ENCODE results near the gene HLA-DMA. TPM values are rescaled to one million over a fixed set of nuclear protein-coding genes. Genes with fewer than 3 reads are reported as not detected.

HLA-DMA gene
- total and polyA plus RNA-seq, 2 of the 4 experiments (the other 2 are of a cell fraction) = 2.3 to 8.3 TPM

- no peak overlapping the region for H2BK5ac ChIP-seq (ENCODE audit: low read depth, low read length, poor library complexity, severe bottlenecking)
- in situ Hi-C loops (cut with MboI; ENCODE audit: low sequenced_read_pairs) (no loop called here), dilution Hi-C loops (cut with HindIII; ENCODE audit: low sequenced_read_pairs, unreplicated experiment) (no loop called here), intact Hi-C loops (cut with micrococcal nuclease) (loop anchor here (1.0 kb wide), 3 partner anchors 32 to 100 kb away; partner anchors contain the start of gene HLA-DMA)
- no peak overlapping the region for H4K5ac ChIP-seq (ENCODE audit: low read depth, low read length)
- ChIA-PET CTCF (interaction anchor here (0.6 to 3.4 kb wide), 28 partner anchors 9 to 164 kb away, joined by 3 to 29 read pairs (median 4); partner anchors contain the start of gene HLA-DMA), POLR2A (ENCODE audit: unreplicated experiment) (interaction anchor here (0.6 to 2.8 kb wide), 6 partner anchors 10 to 100 kb away, joined by 3 to 27 read pairs (median 4); no protein-coding TSS in a partner anchor)
- H2BK20ac ChIP-seq (ENCODE audit: low read depth, low read length) = no peak overlapping the region
- peak; percentile 75 for ATAC-seq (ENCODE audit: low read depth)
- no peak overlapping the region for H2AK5ac ChIP-seq (ENCODE audit: low read depth, low read length)
- BruUV-seq (replicated peaks) = no TSS peak
- H3K4ac ChIP-seq (ENCODE audit: low read depth, low read length) = no peak overlapping the region
- H2AFZ ChIP-seq (replicated peaks; ENCODE audit: low read length, poor library complexity) = no peak overlapping the region
- H2AK9ac ChIP-seq (replicated peaks; ENCODE audit: low read depth, low read length, poor library complexity) = peak overlapping the region; percentile 37
- H3K9me1 ChIP-seq (ENCODE audit: insufficient read depth, low read length) = peaks cover 5% of the 10 kb centered on the region; the same call in 1 of the 2 replicates
- H4K91ac ChIP-seq (ENCODE audit: insufficient read depth, low read depth, low read length) = no peak overlapping the region
- peaks cover 11% of the 10 kb centered on the region for H3K27me3 ChIP-seq (ENCODE audit: control insufficient read depth, insufficient read depth, low read length)
- DNase-seq = peak; percentile 79
- H4K8ac ChIP-seq (ENCODE audit: low read depth in 2 of 2, low read length in 2 of 2) = no peak overlapping the region
- no peak overlapping the region for H3K18ac ChIP-seq (ENCODE audit: low read depth, low read length)
- no peak overlapping the region for H3K56ac ChIP-seq (ENCODE audit: extremely low read depth, insufficient read depth, low read length)
- H3K9ac ChIP-seq (ENCODE audit: low read depth, low read length) = no peak overlapping the region
- H3K79me1 ChIP-seq (ENCODE audit: low read depth in 1 of 2, low read length in 2 of 2) = peaks cover 8 to 16% of the 10 kb centered on the region in 2 experiments
- no peaks in the 10 kb centered on the region for H3K4me1 ChIP-seq (ENCODE audit: control insufficient read depth, insufficient read depth, low read length)
- H3K9me3 ChIP-seq (ENCODE audit: control insufficient read depth, insufficient read depth, low read length) = no peaks in the 10 kb centered on the region
- no peak overlapping the region for H3K4me3 ChIP-seq (ENCODE audit: insufficient read depth, low read depth, low read length)
- H2BK15ac ChIP-seq (ENCODE audit: low read depth, low read length) = no peak overlapping the region
- H3K36me3 ChIP-seq (ENCODE audit: control insufficient read depth, insufficient read depth, low read length) = peaks cover 19% of the 10 kb centered on the region
- H2BK120ac ChIP-seq (ENCODE audit: low read depth, low read length) = no peak overlapping the region
- H3K4me2 ChIP-seq (ENCODE audit: low read depth, low read length) = no peak overlapping the region
- H4K20me1 ChIP-seq (ENCODE audit: insufficient read depth, low read length) = peaks cover 48% of the 10 kb centered on the region
- WGBS, 2 experiments (ENCODE audit: extremely low coverage in 2 of 2, insufficient read length in 1 of 2) = 50% methylated on average over 2 of the region's 9 CpGs; no CpG with 5 or more reads in 1 of the 2 experiments
- 0 out of 2 replicates have a peak overlapping the region, but pooled peaks have one; percentile 4 for H3K23ac ChIP-seq (ENCODE audit: low read depth, low read length)
- no peak overlapping the region for H3K27ac ChIP-seq (ENCODE audit: insufficient read depth, low read length)
- H3K14ac ChIP-seq (replicated peaks; ENCODE audit: low read depth, low read length) = no peak overlapping the region
- peak; percentile 28; the same call in 1 of the 2 replicates for TF ChIP-seq MAZ (IDR thresholded peaks at IDR 0.05; ENCODE audit: borderline replicate concordance, low read depth, low read length)
- no peak for TF ChIP-seq POLR2A (IDR thresholded peaks at IDR 0.05; ENCODE audit: low read depth, low read length)
- no peak for TF ChIP-seq ELK1 (IDR thresholded peaks at IDR 0.05; ENCODE audit: borderline replicate concordance, low read depth, low read length)
- TF ChIP-seq RAD21 (IDR thresholded peaks at IDR 0.05; ENCODE audit: low read length) = peak; percentile 97
- no peak for TF ChIP-seq BHLHE40 (IDR thresholded peaks at IDR 0.05; ENCODE audit: low read depth, low read length)
- TF ChIP-seq NFE2L2 (IDR thresholded peaks at IDR 0.05; ENCODE audit: low read depth, low read length) = no peak
- TF ChIP-seq CEBPB (IDR thresholded peaks at IDR 0.05; ENCODE audit: low read depth, low read length) = no peak
- TF ChIP-seq SMC3 (IDR thresholded peaks at IDR 0.05; ENCODE audit: low read depth, low read length) = peak; percentile 92
- no peak for TF ChIP-seq CHD1 (IDR thresholded peaks at IDR 0.05; ENCODE audit: low read depth, low read length)
- TF ChIP-seq FOS (IDR thresholded peaks at IDR 0.05; ENCODE audit: low read depth, low read length) = no peak
- TF ChIP-seq RFX5 (IDR thresholded peaks at IDR 0.05; ENCODE audit: low read depth, low read length) = no peak
- TF ChIP-seq USF2 (IDR thresholded peaks at IDR 0.05; ENCODE audit: low read depth, low read length) = no peak
- no peak for TF ChIP-seq RCOR1 (IDR thresholded peaks at IDR 0.05; ENCODE audit: insufficient replicate concordance, low read length)
- peak; percentile 53; the same call in 1 of the 2 replicates for TF ChIP-seq MXI1 (IDR thresholded peaks at IDR 0.05; ENCODE audit: borderline replicate concordance, low read depth, low read length)
- TF ChIP-seq MAFK (IDR thresholded peaks at IDR 0.05; ENCODE audit: low read depth, low read length) = no peak
These were observed 31.9 kb upstream of the HLA-DMA start for GRCh38 chr6:32984622-32985389.
